CD4-positive, alpha-beta T cell (primary cell): ENCODE results near the gene NKAIN4. TPM values are rescaled to one million over a fixed set of nuclear protein-coding genes. Genes with fewer than 3 reads are reported as not detected.

Experiments used
- ATAC-seq: fragments of 200-7000 bp; cut with Tn5 transposase; one replicate; pipeline ENCODE4 v1.10.0; 2022; ENCODE audit warnings: mild to moderate bottlenecking; ENCODE audit not compliant: poor library complexity
- CTCF ChIA-PET: fragments of 350-600 bp; sonication (Branson Sonifier 250); formaldehyde crosslinking; loops from one replicate; lab custom pipeline; 2021; ENCODE audit warnings: antibody characterized with exemption, inconsistent platforms; lab: Charles Lee
- POLR2A ChIA-PET: fragments of 350-600 bp; sonication (Branson Sonifier 250); formaldehyde crosslinking; loops from one replicate; lab custom pipeline; 2021; ENCODE audit warnings: antibody characterized with exemption, inconsistent platforms; lab: Charles Lee
- DNase-seq, 14 experiments: peaks; one replicate each; pipeline ENCODE4 v3.0.0-alpha.2; 2013 to 2020; ENCODE audit warnings: mixed read lengths in 2 of 14
- H3K27ac ChIP-seq, 2 donors: one replicate each; pipeline versions ENCODE4 v1.5.1 to v1.7.0; 2013; ENCODE audit warnings: low read length in 2 of 2, low read depth in 1 of 2, mild to moderate bottlenecking in 1 of 2
- H3K27me3 ChIP-seq, 2 experiments: 1 replicate in 1 of 2; 2 replicates in 1 of 2; pipeline versions ENCODE4 v1.6.1 to v1.7.0; 2013; ENCODE audit warnings: low read length in 2 of 2, control low read depth in 1 of 2, mild to moderate bottlenecking in 1 of 2, moderate library complexity in 1 of 2; ENCODE audit not compliant: insufficient read depth in 2 of 2, control insufficient read depth in 1 of 2
- H3K36me3 ChIP-seq: one replicate; pipeline ENCODE4 v1.6.1; 2013; ENCODE audit warnings: low read length, control low read depth; ENCODE audit not compliant: insufficient read depth
- H3K4me1 ChIP-seq: one replicate; pipeline ENCODE4 v1.6.1; 2013; ENCODE audit warnings: low read length, control low read depth; ENCODE audit not compliant: insufficient read depth
- H3K4me3 ChIP-seq: one replicate; pipeline ENCODE4 v1.5.1; 2013; ENCODE audit warnings: mild to moderate bottlenecking, low read length, moderate library complexity
- H3K9me3 ChIP-seq, 2 experiments: 1 replicate in 1 of 2; 2 replicates in 1 of 2; pipeline versions ENCODE4 v1.6.1 to v1.7.0; 2013; ENCODE audit warnings: low read length in 2 of 2, mild to moderate bottlenecking in 2 of 2, control low read depth in 1 of 2, moderate library complexity in 1 of 2; ENCODE audit not compliant: control insufficient read depth in 1 of 2, insufficient read depth in 1 of 2
- H3K27ac Mint-ChIP-seq: one replicate; pipeline ENCODE4 v1.8.0; 2020; ENCODE audit warnings: mixed read lengths
- H3K27me3 Mint-ChIP-seq: one replicate; pipeline ENCODE4 v1.8.0; 2021; ENCODE audit warnings: mixed read lengths
- H3K36me3 Mint-ChIP-seq: one replicate; pipeline ENCODE4 v1.8.0; 2021; ENCODE audit warnings: low read depth, mixed read lengths
- H3K4me1 Mint-ChIP-seq: one replicate; pipeline ENCODE4 v1.8.0; 2021; ENCODE audit warnings: low read depth, mixed read lengths
- H3K4me3 Mint-ChIP-seq: one replicate; pipeline ENCODE4 v1.8.0; 2020; ENCODE audit warnings: mild to moderate bottlenecking, mixed read lengths
- H3K9me3 Mint-ChIP-seq: one replicate; pipeline ENCODE4 v1.8.0; 2020; ENCODE audit warnings: mixed read lengths
- intact Hi-C, 2 experiments: fragments of 100-400 bp; cut with DNase I in 1 of 2; cut with micrococcal nuclease in 1 of 2; formaldehyde crosslinking; loops; one replicate each; pipeline versions ENCODE4 v1.15.1 to v1.9.0; 2023 to 2025; cut with DNase I, micrococcal nuclease
- total RNA-seq, 174 experiments: library from RNA in 2 of 174; stranded (reverse) in 2 of 174; gene quantifications; one replicate each; pipeline ENCODE4 v1.2.3 and lab custom pipeline; 2021 to 2026
- TF ChIP-seq, protein P1 (sequence below): fragments of 200-600 bp; IDR thresholded peaks from one replicate; pipeline ENCODE4 v1.8.0; 2022; ENCODE audit warnings: antibody characterized with exemption, mild to moderate bottlenecking

NKAIN4 gene
- total RNA-seq, 2 experiments from 2014 or later = not detected

GRCh38 chr20:63220696-63221399 is 33.4 kb downstream of the NKAIN4 start:
- DNase-seq = no peak
- TF ChIP-seq, protein P1, sequence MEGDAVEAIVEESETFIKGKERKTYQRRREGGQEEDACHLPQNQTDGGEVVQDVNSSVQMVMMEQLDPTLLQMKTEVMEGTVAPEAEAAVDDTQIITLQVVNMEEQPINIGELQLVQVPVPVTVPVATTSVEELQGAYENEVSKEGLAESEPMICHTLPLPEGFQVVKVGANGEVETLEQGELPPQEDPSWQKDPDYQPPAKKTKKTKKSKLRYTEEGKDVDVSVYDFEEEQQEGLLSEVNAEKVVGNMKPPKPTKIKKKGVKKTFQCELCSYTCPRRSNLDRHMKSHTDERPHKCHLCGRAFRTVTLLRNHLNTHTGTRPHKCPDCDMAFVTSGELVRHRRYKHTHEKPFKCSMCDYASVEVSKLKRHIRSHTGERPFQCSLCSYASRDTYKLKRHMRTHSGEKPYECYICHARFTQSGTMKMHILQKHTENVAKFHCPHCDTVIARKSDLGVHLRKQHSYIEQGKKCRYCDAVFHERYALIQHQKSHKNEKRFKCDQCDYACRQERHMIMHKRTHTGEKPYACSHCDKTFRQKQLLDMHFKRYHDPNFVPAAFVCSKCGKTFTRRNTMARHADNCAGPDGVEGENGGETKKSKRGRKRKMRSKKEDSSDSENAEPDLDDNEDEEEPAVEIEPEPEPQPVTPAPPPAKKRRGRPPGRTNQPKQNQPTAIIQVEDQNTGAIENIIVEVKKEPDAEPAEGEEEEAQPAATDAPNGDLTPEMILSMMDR = no peak
- Mint-ChIP-seq H3K27ac (no peak overlapping the region), H3K4me3 (peak overlapping the region; percentile 38), H3K36me3 (no peaks in the 10 kb centered on the region), H3K27me3 (no peaks in the 10 kb centered on the region), H3K9me3 (no peaks in the 10 kb centered on the region), H3K4me1 (peaks cover 7% of the 10 kb centered on the region)
- no peaks in the 10 kb centered on the region for H3K9me3 ChIP-seq
- ATAC-seq = no peak
- intact Hi-C loops = no loop called here
- POLR2A ChIA-PET = no interaction called here
- H3K27ac ChIP-seq = no peak overlapping the region
- CTCF ChIA-PET = no interaction called here
- H3K4me1 ChIP-seq = peaks cover 13% of the 10 kb centered on the region
- no peaks in the 10 kb centered on the region for H3K27me3 ChIP-seq
- H3K36me3 ChIP-seq = no peaks in the 10 kb centered on the region
- no peak overlapping the region for H3K4me3 ChIP-seq

- no peak overlapping the region for H3K4me3 ChIP-seq
- Mint-ChIP-seq H3K4me1 (peaks cover 12% of the 10 kb centered on the region), H3K36me3 (peaks cover 5% of the 10 kb centered on the region), H3K27me3 (no peaks in the 10 kb centered on the region), H3K27ac (no peak overlapping the region), H3K9me3 (no peaks in the 10 kb centered on the region), H3K4me3 (peak overlapping the region; percentile 38)
- POLR2A ChIA-PET = no interaction called here
- H3K9me3 ChIP-seq = no peaks in the 10 kb centered on the region
- peaks cover 18% of the 10 kb centered on the region for H3K4me1 ChIP-seq
- ATAC-seq (no peak), DNase-seq (no peak)
- no peaks in the 10 kb centered on the region for H3K27me3 ChIP-seq
- H3K27ac ChIP-seq = no peak overlapping the region
- CTCF ChIA-PET = no interaction called here
- intact Hi-C loops = loop anchor here in 1 of 2 experiments (5.0 to 10.0 kb wide), 5 partner anchors 285 to 1038 kb away; partner anchors contain the start of genes CABLES2, GID8, MTG2 and OSBPL2
- no peaks in the 10 kb centered on the region for H3K36me3 ChIP-seq
- TF ChIP-seq, protein P1 = no peak
Observed at GRCh38 chr20:63219866-63220521, 34.3 kb downstream of the NKAIN4 start.

DNA sequence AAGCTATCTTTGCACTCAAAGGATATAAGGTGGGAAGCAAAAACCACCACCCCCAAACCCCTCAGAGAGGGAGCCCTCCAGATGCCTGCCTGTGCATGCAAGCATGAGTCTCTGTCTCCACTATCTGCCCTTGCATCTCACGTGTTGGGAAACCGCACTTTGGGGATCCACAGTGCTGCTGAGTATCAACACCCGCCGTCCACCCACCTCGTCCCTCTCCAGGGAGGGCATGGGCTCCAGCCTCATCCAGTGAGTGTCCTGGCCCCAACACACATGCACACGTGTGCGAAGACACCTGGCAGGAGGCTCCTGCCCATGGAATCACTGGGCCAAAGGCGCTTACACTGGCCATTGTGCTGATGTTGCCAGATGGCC is 34.8 kb downstream of the NKAIN4 start:
- intact Hi-C loops = loop anchor here in 1 of 2 experiments (5.0 to 10.0 kb wide), 5 partner anchors 285 to 1037 kb away; partner anchors contain the start of genes CABLES2, GID8, MTG2 and OSBPL2
- H3K27ac Mint-ChIP-seq = no peak overlapping the region
- no peak overlapping the region for H3K27ac ChIP-seq
- peaks cover 24% of the 10 kb centered on the region for H3K4me1 ChIP-seq
- CTCF ChIA-PET = no interaction called here
- H3K4me1 Mint-ChIP-seq = peaks cover 18% of the 10 kb centered on the region
- DNase-seq (no peak), ATAC-seq (no peak)
- H3K9me3 ChIP-seq = no peaks in the 10 kb centered on the region
- peaks cover 11% of the 10 kb centered on the region for H3K36me3 Mint-ChIP-seq
- H3K27me3 Mint-ChIP-seq = no peaks in the 10 kb centered on the region
- no peaks in the 10 kb centered on the region for H3K27me3 ChIP-seq
- H3K4me3 Mint-ChIP-seq = no peak overlapping the region
- TF ChIP-seq, protein P1 = no peak
- H3K36me3 ChIP-seq = no peaks in the 10 kb centered on the region
- H3K9me3 Mint-ChIP-seq = no peaks in the 10 kb centered on the region
- POLR2A ChIA-PET = no interaction called here
- H3K4me3 ChIP-seq = no peak overlapping the region
